HepG2 (cell line): Measurements from ENCODE around the gene DDX20. TPM values are rescaled to one million over a fixed set of nuclear protein-coding genes. Genes with fewer than 3 reads are reported as not detected.
A peak's percentile ranks its signal among the peaks of the same experiment; 100 is the strongest.

ENCODE experiments used
- ASH2L ChIP-seq: fragments of 300-600, 200-600 bp; sonication (generic); IDR thresholded peaks from 2 replicates; pipeline ENCODE4 v1.7.0; 2017; ENCODE audit warnings: low read depth, mild to moderate bottlenecking, moderate library complexity, mixed read lengths, low read length; ENCODE audit not compliant: insufficient read length
- ATF5 ChIP-seq: sonication (generic); formaldehyde crosslinking; IDR thresholded peaks from 2 replicates; pipeline ENCODE4 v1.4.0; 2020; ENCODE audit warnings: mild to moderate bottlenecking, low read depth, missing genetic modification reagents
- EP300 ChIP-seq, 3 experiments: sonication (generic) in 1 of 3; formaldehyde crosslinking in 1 of 3; IDR thresholded peaks; 2 replicates each; pipeline versions ENCODE4 v1.5.1 to v1.6.1; 2011 to 2020; ENCODE audit warnings: low read depth in 2 of 3, low read length in 2 of 3, borderline replicate concordance in 1 of 3, improper control_type of control experiment in 1 of 3, mild to moderate bottlenecking in 1 of 3, missing genetic modification reagents in 1 of 3, moderate library complexity in 1 of 3
- FOXO1 ChIP-seq: sonication (generic); formaldehyde crosslinking; IDR thresholded peaks from 2 replicates; pipeline ENCODE4 v1.4.0; 2020; ENCODE audit warnings: missing genetic modification reagents
- HNRNPH1 ChIP-seq: fragments of 200-400 bp; formaldehyde crosslinking; optimal IDR thresholded peaks from 2 replicates; pipeline ENCODE3; 2017; ENCODE audit warnings: mild to moderate bottlenecking, low read depth, low read length
- KLF11 ChIP-seq: IDR thresholded peaks from 2 replicates; pipeline ENCODE4 v1.6.1; 2016; ENCODE audit warnings: missing compliant biosample characterization
- MTERF4 ChIP-seq: sonication (generic); formaldehyde crosslinking; IDR thresholded peaks from 2 replicates; pipeline ENCODE4 v1.8.0; 2023; ENCODE audit warnings: mild to moderate bottlenecking, missing genetic modification reagents
- NFRKB ChIP-seq: fragments of 450-650 bp; IDR thresholded peaks from 2 replicates; pipeline ENCODE4 v1.6.1; 2017
- PBX2 ChIP-seq: IDR thresholded peaks from 2 replicates; pipeline ENCODE4 v1.6.1; 2016; ENCODE audit warnings: control low read depth
- SMARCE1 ChIP-seq: fragments of 450-650 bp; IDR thresholded peaks from 2 replicates; pipeline ENCODE4 v1.6.1; 2017; ENCODE audit warnings: borderline replicate concordance
- USF2 ChIP-seq, 2 experiments: sonication (generic) in 1 of 2; formaldehyde crosslinking in 1 of 2; IDR thresholded peaks; 2 replicates each; pipeline versions ENCODE4 v1.5.1 to v1.6.1; 2011 to 2020; ENCODE audit warnings: borderline replicate concordance in 1 of 2, low read depth in 1 of 2, low read length in 1 of 2, mild to moderate bottlenecking in 1 of 2, missing genetic modification reagents in 1 of 2, moderate library complexity in 1 of 2
- ZBTB33 ChIP-seq: sonication (generic); formaldehyde crosslinking; IDR thresholded peaks from 2 replicates; pipeline ENCODE4 v1.4.0; 2020; ENCODE audit warnings: missing genetic modification reagents
- ZFAT ChIP-seq: sonication (generic); formaldehyde crosslinking; conservative IDR thresholded peaks from 2 replicates; pipeline ENCODE4 v1.8.1; 2023; ENCODE audit warnings: missing genetic modification reagents, inconsistent platforms
- ZFP37 ChIP-seq: sonication (generic); formaldehyde crosslinking; IDR thresholded peaks from 2 replicates; pipeline ENCODE4 v1.4.0; 2020; ENCODE audit warnings: missing genetic modification reagents, borderline replicate concordance
- ZNF326 ChIP-seq: sonication (generic); formaldehyde crosslinking; IDR thresholded peaks from 2 replicates; pipeline ENCODE4 v1.4.0; 2020; ENCODE audit warnings: missing genetic modification reagents, borderline replicate concordance
- ZNF496 ChIP-seq: sonication (generic); formaldehyde crosslinking; IDR thresholded peaks from 2 replicates; pipeline ENCODE4 v1.8.1; 2023; ENCODE audit warnings: mild to moderate bottlenecking, moderate library complexity, missing genetic modification reagents; ENCODE audit not compliant: insufficient replicate concordance
- ZNF530 ChIP-seq: sonication (generic); formaldehyde crosslinking; IDR thresholded peaks from 2 replicates; pipeline ENCODE4 v1.5.0; 2020; ENCODE audit warnings: low read depth, mild to moderate bottlenecking, missing genetic modification reagents
- ZNF546 ChIP-seq: sonication (generic); formaldehyde crosslinking; conservative IDR thresholded peaks from 2 replicates; pipeline ENCODE4 v1.8.1; 2023; ENCODE audit warnings: mild to moderate bottlenecking, missing genetic modification reagents
- ZNF644 ChIP-seq: IDR thresholded peaks from 2 replicates; pipeline ENCODE4 v1.6.1; 2016; ENCODE audit warnings: low read depth
- ZNF704 ChIP-seq: sonication (generic); formaldehyde crosslinking; IDR thresholded peaks from 2 replicates; pipeline ENCODE4 v1.8.1; 2023; ENCODE audit warnings: mild to moderate bottlenecking, inconsistent platforms, moderate library complexity, missing genetic modification reagents, borderline replicate concordance
- polyA plus RNA-seq, 8 experiments: library from polyadenylated mRNA; depleted of rRNA in 3 of 8; stranded (reverse) in 7 of 8; unstranded in 1 of 8; fragments of >200 nt; fragmentation: Illumina TruSeq in 4 of 8; extraction: Trizol in 4 of 8; gene quantifications; 2 replicates each; pipeline versions ENCODE4 v1.2.1 to v1.2.3, GENCODE V29; 2011 to 2016; ENCODE audit warnings: low read depth in 4 of 8, missing spikeins in 1 of 8, mixed read lengths in 1 of 8; ENCODE audit not compliant: insufficient read depth in 1 of 8
- total RNA-seq, 5 experiments: library from RNA; depleted of rRNA; stranded (reverse); fragments of >200 nt; fragmentation: Illumina TruSeq; extraction: Trizol; gene quantifications; 2 replicates each; pipeline ENCODE4 v1.2.3, GENCODE V29; 2016; ENCODE audit warnings: low read depth in 1 of 5

The DDX20 gene
- total and polyA plus RNA-seq, 2 of the 13 experiments (the other 11 are each of a cell fraction or from before 2014, with no cell fraction given), result 4.0 to 14.3 TPM

GRCh38 chr1:111733183-111733991, 22.3 kb upstream of the DDX20 start (continued):
- TF ChIP-seq EP300 (IDR thresholded peaks at IDR 0.05; ENCODE audit: low read depth in 2 of 2, low read length in 2 of 2), result peak; percentile 53 to 78; a peak in 3 of 4 replicates
- peak; percentile 56; the same call in 1 of the 2 replicates for TF ChIP-seq EP300 (CRISPR knock-in tag; IDR thresholded peaks at IDR 0.05; ENCODE audit: borderline replicate concordance)
- TF ChIP-seq ATF5 (CRISPR knock-in tag), result no peak
- TF ChIP-seq ZNF496 (CRISPR knock-in tag), result no peak
- no peak for TF ChIP-seq USF2 (IDR thresholded peaks at IDR 0.05; ENCODE audit: low read depth, low read length)
- TF ChIP-seq USF2 (CRISPR knock-in tag; IDR thresholded peaks at IDR 0.05; ENCODE audit: borderline replicate concordance), result no peak
- no peak for TF ChIP-seq KLF11 (CRISPR knock-in tag)
- TF ChIP-seq ZNF530 (CRISPR knock-in tag), result no peak
- TF ChIP-seq ZNF546 (CRISPR knock-in tag), result no peak
- no peak for TF ChIP-seq ZFP37 (CRISPR knock-in tag)
- no peak for TF ChIP-seq ZBTB33
- TF ChIP-seq FOXO1, result peak; percentile 46; the same call in 1 of the 2 replicates
- peak; percentile 87 for TF ChIP-seq ASH2L
- no peak for TF ChIP-seq ZNF704 (CRISPR knock-in tag)
- TF ChIP-seq ZFAT (CRISPR knock-in tag), result no peak
- TF ChIP-seq ZNF644, result peak; percentile 38; the same call in 1 of the 2 replicates
- TF ChIP-seq SMARCE1, result no peak
- TF ChIP-seq NFRKB, result no peak
- TF ChIP-seq MTERF4, result no peak
- TF ChIP-seq PBX2, result no peak
- TF ChIP-seq HNRNPH1, result no peak
- no peak for TF ChIP-seq ZNF326 (CRISPR knock-in tag)
